Measurements from ENCODE around the gene CCNL1.
"Not testable (repeated sequence)": the region's sequence is repeated elsewhere in the genome, so short reads cannot be mapped to it uniquely, and the experiment has no call there.

CCNL1 gene

GRCh38 chr3:157167371-157168042 is 7.6 kb upstream of the CCNL1 start:
- TF ChIP-seq CTCF (IDR thresholded peaks at IDR 0.05; ENCODE audit: low read depth, low read length, missing control alignments), result no peak
- in situ Hi-C loops (cut with HindIII; ENCODE audit: low sequenced_read_pairs), result no loop called here
- DNase-seq (ENCODE audit: low read depth), result no peak
- H3K4me3 ChIP-seq (ENCODE audit: low read depth, low read length), result no peak overlapping the region

- in situ Hi-C loops (cut with HindIII; ENCODE audit: low sequenced_read_pairs), result no loop called here
- DNase-seq (ENCODE audit: low read depth), result no peak
- TF ChIP-seq CTCF (IDR thresholded peaks at IDR 0.05; ENCODE audit: low read depth, low read length, missing control alignments), result no peak
- H3K4me3 ChIP-seq (ENCODE audit: low read depth, low read length), result no peak overlapping the region
These were observed 6.6 kb upstream of the CCNL1 start for GRCh38 chr3:157166561-157166960.

GRCh38 chr3:157166115-157166514 is 6.2 kb upstream of the CCNL1 start:
- no peak for TF ChIP-seq CTCF (IDR thresholded peaks at IDR 0.05; ENCODE audit: low read depth, low read length, missing control alignments)
- H3K4me3 ChIP-seq (ENCODE audit: low read depth, low read length), result no peak overlapping the region
- in situ Hi-C loops (cut with HindIII; ENCODE audit: low sequenced_read_pairs), result no loop called here
- no peak for DNase-seq (ENCODE audit: low read depth)

- DNase-seq (ENCODE audit: low read depth), result no peak
- no peak for TF ChIP-seq CTCF (IDR thresholded peaks at IDR 0.05; ENCODE audit: low read depth, low read length, missing control alignments)
- H3K4me3 ChIP-seq (ENCODE audit: low read depth, low read length), result no peak overlapping the region
- in situ Hi-C loops (cut with HindIII; ENCODE audit: low sequenced_read_pairs), result no loop called here
These were observed 3.4 kb upstream of the CCNL1 start for GRCh38 chr3:157163217-157163953.

- H3K4me3 ChIP-seq (ENCODE audit: low read depth, low read length); in situ Hi-C loops (cut with HindIII; ENCODE audit: low sequenced_read_pairs); DNase-seq (ENCODE audit: low read depth): not testable (repeated sequence)
- TF ChIP-seq CTCF (IDR thresholded peaks at IDR 0.05; ENCODE audit: low read depth, low read length, missing control alignments), result peak; percentile 15
These were observed 2.7 kb upstream of the CCNL1 start for GRCh38 chr3:157162620-157163019.

- in situ Hi-C loops (cut with HindIII; ENCODE audit: low sequenced_read_pairs), result no loop called here
- no peak for TF ChIP-seq CTCF (IDR thresholded peaks at IDR 0.05; ENCODE audit: low read depth, low read length, missing control alignments)
- DNase-seq (ENCODE audit: low read depth), result peak; percentile 72
- peak overlapping the region; percentile 99 for H3K4me3 ChIP-seq (ENCODE audit: low read depth, low read length)
These were observed 894 bp upstream of the CCNL1 start for GRCh38 chr3:157160658-157161424.

All from astrocyte of the cerebellum (primary cell).